HCT116 (cell line): Measurements from ENCODE around the gene MGST2. TPM values are rescaled to one million over a fixed set of nuclear protein-coding genes. Genes with fewer than 3 reads are reported as not detected.

Experiments used
- ATAC-seq: fragments of 200-7000 bp; cut with Tn5 transposase; 2 replicates; pipeline ENCODE4 v1.9.1; 2020; ENCODE audit warnings: mild to moderate bottlenecking, moderate library complexity
- BruUV-seq: library from RNA; stranded (reverse); fragments of 400-500 nt; replicated peaks from 2 replicates; lab custom pipeline; 2021; lab: Mats Ljungman, UMichigan
- CTCF ChIA-PET: fragments of 300-600 bp; sonication (Branson Sonifier 250); formaldehyde crosslinking; loops from one replicate; lab custom pipeline; 2021; ENCODE audit warnings: antibody characterized with exemption; lab: Charles Lee
- POLR2A ChIA-PET: fragments of 300-600, 350-600 bp; sonication (Branson Sonifier 250); formaldehyde crosslinking; loops from one replicate; lab custom pipeline; 2021; ENCODE audit warnings: antibody characterized with exemption; lab: Charles Lee
- RAD21 ChIA-PET, 2 experiments: fragments of 300-600 bp; sonication (Branson Sonifier 250); formaldehyde crosslinking; loops; one replicate each; lab custom pipeline; 2023; ENCODE audit warnings: low total read pairs in 2 of 2; ENCODE audit not compliant: uncharacterized antibody in 2 of 2, unreplicated experiment in 2 of 2, low non-redundant PET in 1 of 2; lab: Charles Lee
- DNase-seq: peaks from one replicate; pipeline ENCODE4 v3.0.0-alpha.2; 2010; ENCODE audit warnings: low read depth, low spot score
- H2AFZ ChIP-seq: fragments of 200-600 bp; shearing (Covaris generic), sonication (generic); 2 replicates; pipeline ENCODE4 v1.6.1; 2017; ENCODE audit warnings: low read depth, mixed run types, mixed read lengths, antibody characterized with exemption, low read length; ENCODE audit not compliant: poor library complexity, severe bottlenecking
- H3K27ac ChIP-seq: 2 replicates; pipeline ENCODE4 v1.5.1; 2012; ENCODE audit warnings: low read depth, low read length
- H3K27me3 ChIP-seq: fragments of 200-600 bp; sonication (generic); 2 replicates; pipeline ENCODE4 v1.6.1; 2016; ENCODE audit warnings: mixed run types, low read length, mixed read lengths; ENCODE audit not compliant: insufficient read depth
- H3K36me3 ChIP-seq, 2 experiments: fragments of 200-500 bp in 1 of 2; fragments of 200-600 bp in 1 of 2; sonication (Bioruptor generic) in 1 of 2; sonication (generic) in 1 of 2; 2 replicates each; pipeline versions ENCODE4 v1.5.1 to v1.6.1; 2014 to 2016; ENCODE audit warnings: low read length in 2 of 2, inconsistent platforms in 1 of 2, mixed read lengths in 1 of 2, mixed run types in 1 of 2; ENCODE audit not compliant: insufficient read depth in 2 of 2, control insufficient read depth in 1 of 2
- H3K4me1 ChIP-seq, 2 experiments: fragments of 200-600 bp in 1 of 2; sonication (generic) in 1 of 2; 2 replicates each; pipeline versions ENCODE4 v1.5.1 to v1.6.1; 2012 to 2017; ENCODE audit warnings: low read length in 2 of 2, inconsistent platforms in 1 of 2, mild to moderate bottlenecking in 1 of 2, mixed read lengths in 1 of 2, mixed run types in 1 of 2, moderate library complexity in 1 of 2; ENCODE audit not compliant: insufficient read depth in 2 of 2, control insufficient read depth in 1 of 2
- H3K4me2 ChIP-seq: fragments of 200-600 bp; sonication (generic); 2 replicates; pipeline ENCODE4 v1.6.1; 2017; ENCODE audit warnings: mixed run types, low read length, mixed read lengths
- H3K4me3 ChIP-seq, 2 experiments: fragments of 200-600 bp in 1 of 2; sonication (generic) in 1 of 2; replicated peaks in 1 of 2; 2 replicates each; pipeline ENCODE4 v1.5.1; 2011 to 2016; ENCODE audit warnings: low read length in 2 of 2, control low read depth in 1 of 2, low read depth in 1 of 2, mild to moderate bottlenecking in 1 of 2, mixed read lengths in 1 of 2, mixed run types in 1 of 2
- H3K79me2 ChIP-seq: fragments of 200-600 bp; sonication (generic); 2 replicates; pipeline ENCODE4 v1.6.1; 2017; ENCODE audit warnings: mild to moderate bottlenecking, mixed run types, low read length, moderate library complexity, mixed read lengths; ENCODE audit not compliant: insufficient read depth
- H3K9ac ChIP-seq: fragments of 200-600 bp; sonication (generic); 2 replicates; pipeline ENCODE4 v1.6.1; 2016; ENCODE audit warnings: low read length, mixed read lengths
- H3K9me2 ChIP-seq: fragments of 200-600 bp; sonication (generic), shearing (Covaris generic); 2 replicates; pipeline ENCODE4 v1.6.1; 2017; ENCODE audit warnings: mixed run types, mild to moderate bottlenecking, moderate library complexity; ENCODE audit not compliant: insufficient read depth
- H3K9me3 ChIP-seq, 2 experiments: fragments of 200-500 bp in 1 of 2; fragments of 200-600 bp in 1 of 2; sonication (Bioruptor generic) in 1 of 2; sonication (generic) in 1 of 2; 2 replicates each; pipeline ENCODE4 v1.6.1; 2014 to 2017; ENCODE audit warnings: low read length in 2 of 2, mixed read lengths in 2 of 2, inconsistent platforms in 1 of 2, low read depth in 1 of 2, mild to moderate bottlenecking in 1 of 2, mixed run types in 1 of 2, moderate library complexity in 1 of 2; ENCODE audit not compliant: control insufficient read depth in 1 of 2, insufficient read depth in 1 of 2
- H4K20me1 ChIP-seq: fragments of 200-600 bp; sonication (generic), shearing (Covaris generic); 2 replicates; pipeline ENCODE4 v1.6.1; 2017; ENCODE audit warnings: mixed run types, mild to moderate bottlenecking, moderate library complexity; ENCODE audit not compliant: insufficient read depth
- CBX3 ChIP-seq: IDR thresholded peaks from 2 replicates; pipeline ENCODE4 v1.6.1; 2012; ENCODE audit warnings: low read depth
- CEBPB ChIP-seq: IDR thresholded peaks from 2 replicates; pipeline ENCODE4 v1.6.1; 2012; ENCODE audit warnings: low read depth
- EZH2 ChIP-seq: fragments of 200-600 bp; sonication (generic); IDR thresholded peaks from 2 replicates; pipeline ENCODE4 v1.6.1; 2017; ENCODE audit warnings: antibody characterized with exemption, mixed run types
- JUND ChIP-seq: IDR thresholded peaks from 2 replicates; pipeline ENCODE4 v1.6.1; 2012
- MAX ChIP-seq: IDR thresholded peaks from 2 replicates; pipeline ENCODE4 v1.6.1; 2012
- POLR2A ChIP-seq: IDR thresholded peaks from 2 replicates; pipeline ENCODE4 v1.7.0; 2011; ENCODE audit warnings: borderline replicate concordance; ENCODE audit not compliant: insufficient read depth, insufficient read length; ENCODE audit errors: extremely low read depth
- POLR2AphosphoS5 ChIP-seq: IDR thresholded peaks from 2 replicates; pipeline ENCODE4 v1.6.1; 2011; ENCODE audit warnings: mild to moderate bottlenecking, low read depth, low read length, moderate library complexity
- RAD21 ChIP-seq: IDR thresholded peaks from 2 replicates; pipeline ENCODE4 v1.6.1; 2012; ENCODE audit warnings: low read depth, mild to moderate bottlenecking
- TCF7L2 ChIP-seq: IDR thresholded peaks from 2 replicates; pipeline ENCODE4 v1.7.0; 2011; ENCODE audit warnings: borderline replicate concordance, inconsistent platforms; ENCODE audit not compliant: insufficient read depth, insufficient read length; ENCODE audit errors: extremely low read depth
- ZFX ChIP-seq: fragments of 450-650 bp; IDR thresholded peaks from 2 replicates; pipeline ENCODE4 v1.6.1; 2017
- ZNF274 ChIP-seq: fragments of 200-500 bp; sonication (Bioruptor generic); IDR thresholded peaks from 2 replicates; pipeline ENCODE4 v1.6.1; 2014; ENCODE audit warnings: mild to moderate bottlenecking, low read depth, low read length, inconsistent platforms
- intact Hi-C: fragments of 100-400 bp; cut with micrococcal nuclease; formaldehyde crosslinking; loops from 2 replicates; pipeline ENCODE4 v1.10.0; 2022
- total RNA-seq: library from RNA; stranded (reverse); gene quantifications from one replicate; pipeline ENCODE4 v1.2.1, GENCODE V29; 2021; ENCODE audit not compliant: unreplicated experiment

The MGST2 gene
- total RNA-seq, 1 experiment from 2014 or later, result 24.3 TPM

GRCh38 chr4:139736661-139737060 lies 71.0 kb downstream of the MGST2 start:
- no peak for DNase-seq
- H3K79me2 ChIP-seq, result no peaks in the 10 kb centered on the region
- no peaks in the 10 kb centered on the region for H3K9me3 ChIP-seq
- H4K20me1 ChIP-seq, result no peaks in the 10 kb centered on the region
- H3K27ac ChIP-seq, result no peak overlapping the region
- intact Hi-C loops, result no loop called here
- H3K9me2 ChIP-seq, result no peaks in the 10 kb centered on the region
- BruUV-seq, result no TSS peak
- RAD21 ChIA-PET, result no interaction called here
- no peak overlapping the region for H3K4me2 ChIP-seq
- POLR2A ChIA-PET, result no interaction called here
- H3K36me3 ChIP-seq, result no peaks in the 10 kb centered on the region
- ATAC-seq, result no peak
- CTCF ChIA-PET, result no interaction called here
- no peak overlapping the region for H3K4me3 ChIP-seq
- no peak overlapping the region for H2AFZ ChIP-seq
- H3K9ac ChIP-seq, result no peak overlapping the region
- TF ChIP-seq POLR2A (no peak), MAX (no peak), RAD21 (no peak), EZH2 (no peak), JUND (no peak), ZNF274 (no peak), CEBPB (no peak), CBX3 (no peak), ZFX (no peak)
- no peaks in the 10 kb centered on the region for H3K27me3 ChIP-seq
- H3K4me1 ChIP-seq, result 0 out of 4 replicates have a peak, but pooled peaks cover 0 to 3% of the 10 kb centered on the region in 2 experiments

GRCh38 chr4:139738846-139739613 lies 73.4 kb downstream of the MGST2 start:
- no peak overlapping the region for H3K4me3 ChIP-seq
- 0 out of 4 replicates have a peak, but pooled peaks cover 0 to 3% of the 10 kb centered on the region in 2 experiments for H3K4me1 ChIP-seq
- no peaks in the 10 kb centered on the region for H3K9me3 ChIP-seq
- ATAC-seq, result no peak
- H3K4me2 ChIP-seq, result no peak overlapping the region
- RAD21 ChIA-PET, result no interaction called here
- POLR2A ChIA-PET, result interaction anchor here (1.1 kb wide), 1 partner anchor 11 kb away, joined by 3 read pairs; no protein-coding TSS in a partner anchor
- no peaks in the 10 kb centered on the region for H4K20me1 ChIP-seq
- intact Hi-C loops, result no loop called here
- no peaks in the 10 kb centered on the region for H3K79me2 ChIP-seq
- H3K9ac ChIP-seq, result no peak overlapping the region
- H3K27ac ChIP-seq, result no peak overlapping the region
- no peaks in the 10 kb centered on the region for H3K27me3 ChIP-seq
- DNase-seq, result no peak
- H3K9me2 ChIP-seq, result no peaks in the 10 kb centered on the region
- H3K36me3 ChIP-seq, result no peaks in the 10 kb centered on the region
- BruUV-seq, result no TSS peak
- TF ChIP-seq JUND (no peak), POLR2AphosphoS5 (no peak), TCF7L2 (no peak), EZH2 (no peak)
- CTCF ChIA-PET, result interaction anchor here (1.4 kb wide), 1 partner anchor 82 kb away, joined by 3 read pairs; no protein-coding TSS in a partner anchor
- no peak overlapping the region for H2AFZ ChIP-seq
